ENCODE data around the gene NQO1.
"Not testable (repeated sequence)": the region's sequence is repeated elsewhere in the genome, so short reads cannot be mapped to it uniquely, and the experiment has no call there.

NQO1 gene

DNA sequence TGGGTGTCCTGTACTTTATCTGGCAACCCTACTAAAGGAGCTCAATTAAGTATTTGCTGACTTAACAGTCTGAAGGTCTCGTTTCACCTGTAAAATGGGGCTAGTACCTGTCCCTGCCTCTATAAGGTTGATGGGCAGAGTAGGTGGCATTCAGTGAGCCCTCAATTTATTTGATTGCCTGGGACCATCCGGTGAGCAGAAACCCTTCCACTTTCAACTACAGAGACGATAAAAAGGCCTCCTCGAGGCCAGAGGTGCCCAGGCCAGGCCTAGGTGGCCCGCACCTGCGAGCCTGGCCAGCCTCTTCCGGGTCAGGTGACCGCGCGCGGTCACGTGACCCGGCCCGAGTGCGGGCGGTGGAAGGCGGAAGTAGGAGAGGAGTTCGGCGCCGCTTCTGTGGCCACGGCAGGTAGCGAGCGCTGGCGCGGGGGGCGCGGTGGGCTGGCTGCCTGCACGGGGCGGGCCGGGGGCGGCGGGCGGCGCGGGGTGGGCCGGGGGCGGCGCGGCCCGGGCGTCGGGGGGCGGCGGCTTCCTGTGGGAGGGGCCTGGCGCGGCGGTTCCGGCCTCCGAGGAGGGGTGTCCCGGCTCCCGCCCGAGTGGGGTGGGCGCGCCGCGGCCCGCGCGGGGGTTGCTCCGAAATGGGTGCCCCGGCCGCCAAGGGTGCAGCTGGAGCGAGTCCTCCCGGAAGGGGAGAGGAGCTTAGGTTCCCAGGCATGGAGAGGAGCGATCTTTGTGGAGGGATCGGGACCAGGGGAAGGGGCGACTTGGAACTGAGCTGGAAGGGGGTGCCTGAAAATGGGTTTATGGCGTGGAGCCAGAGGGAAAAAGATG, 35.8 kb upstream of the NQO1 start, which contains the start of gene WWP2:
WWP2 (plus strand) TSS at position 350 of the 831 bp plus-strand sequence. CDS start 24,679 bp downstream, outside the sequence.
- Histone ChIP-seq H3K4me2 (ENCODE audit: low read length) (peak within 1 kb of the TSS; percentile 74), H3K36me3 (ENCODE audit: insufficient read depth, low read length) (no peaks in the 10 kb centered on the region), H3F3A (ENCODE audit: insufficient read depth, low read length) (no peaks in the 10 kb centered on the region), H3K9ac (ENCODE audit: low read length) (peak within 1 kb of the TSS; percentile 87), H4K20me1 (ENCODE audit: insufficient read depth, low read length) (no peaks in the 10 kb centered on the region), H3K27ac (ENCODE audit: low read depth, low read length, poor library complexity, severe bottlenecking) (peak within 1 kb of the TSS; percentile 67), H3K4me1 (ENCODE audit: insufficient read depth, low read length, severe bottlenecking) (peaks cover 22% of the 10 kb centered on the region), H3K79me2 (ENCODE audit: insufficient read depth, low read length) (peaks cover 9% of the 10 kb centered on the region; the same call in 1 of the 2 replicates), H3K9me2 (ENCODE audit: low read depth, low read length) (no peaks in the 10 kb centered on the region), H3K4me3 (ENCODE audit: low read depth, low read length, poor library complexity, severe bottlenecking) (peak within 1 kb of the TSS; percentile 88), H3K27me3 (ENCODE audit: insufficient read depth, low read length) (no peaks in the 10 kb centered on the region), H3K9me3 (ENCODE audit: low read length) (no peaks in the 10 kb centered on the region), H2AFZ (ENCODE audit: low read length) (peak within 1 kb of the TSS; percentile 9; the same call in 1 of the 2 replicates)
- TF ChIP-seq EZH2 (IDR thresholded peaks at IDR 0.05; ENCODE audit: borderline replicate concordance, low read length): no peak
- TF ChIP-seq, protein P1, sequence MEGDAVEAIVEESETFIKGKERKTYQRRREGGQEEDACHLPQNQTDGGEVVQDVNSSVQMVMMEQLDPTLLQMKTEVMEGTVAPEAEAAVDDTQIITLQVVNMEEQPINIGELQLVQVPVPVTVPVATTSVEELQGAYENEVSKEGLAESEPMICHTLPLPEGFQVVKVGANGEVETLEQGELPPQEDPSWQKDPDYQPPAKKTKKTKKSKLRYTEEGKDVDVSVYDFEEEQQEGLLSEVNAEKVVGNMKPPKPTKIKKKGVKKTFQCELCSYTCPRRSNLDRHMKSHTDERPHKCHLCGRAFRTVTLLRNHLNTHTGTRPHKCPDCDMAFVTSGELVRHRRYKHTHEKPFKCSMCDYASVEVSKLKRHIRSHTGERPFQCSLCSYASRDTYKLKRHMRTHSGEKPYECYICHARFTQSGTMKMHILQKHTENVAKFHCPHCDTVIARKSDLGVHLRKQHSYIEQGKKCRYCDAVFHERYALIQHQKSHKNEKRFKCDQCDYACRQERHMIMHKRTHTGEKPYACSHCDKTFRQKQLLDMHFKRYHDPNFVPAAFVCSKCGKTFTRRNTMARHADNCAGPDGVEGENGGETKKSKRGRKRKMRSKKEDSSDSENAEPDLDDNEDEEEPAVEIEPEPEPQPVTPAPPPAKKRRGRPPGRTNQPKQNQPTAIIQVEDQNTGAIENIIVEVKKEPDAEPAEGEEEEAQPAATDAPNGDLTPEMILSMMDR (IDR thresholded peaks at IDR 0.05; ENCODE audit: low read length): no peak

DNA sequence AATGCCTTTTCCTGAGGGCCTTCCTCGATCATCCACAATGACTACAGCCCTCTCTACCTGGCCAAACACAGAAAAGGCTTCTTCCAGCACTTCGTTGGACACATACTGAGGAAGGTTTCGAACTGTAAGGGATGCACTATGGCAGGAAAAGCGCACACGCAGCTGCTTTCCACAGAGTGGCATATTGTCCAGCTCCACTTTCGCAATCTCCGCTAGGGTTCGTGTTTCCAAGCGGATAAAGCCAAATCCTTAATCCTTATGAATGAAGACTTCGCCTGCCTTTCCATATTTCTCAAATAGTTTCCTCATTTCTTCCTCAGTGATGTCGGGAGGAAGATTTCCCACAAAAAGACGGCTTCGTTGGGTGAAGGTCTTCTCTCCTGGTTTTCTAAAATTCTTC, 31.0 kb upstream of the NQO1 start:
- not testable (repeated sequence) for H4K20me1 ChIP-seq (ENCODE audit: insufficient read depth, low read length); H3K27me3 ChIP-seq (ENCODE audit: insufficient read depth, low read length); H3K4me3 ChIP-seq (ENCODE audit: low read depth, low read length, poor library complexity, severe bottlenecking); H3K27ac ChIP-seq (ENCODE audit: low read depth, low read length, poor library complexity, severe bottlenecking); H3F3A ChIP-seq (ENCODE audit: insufficient read depth, low read length); H2AFZ ChIP-seq (ENCODE audit: low read length); H3K9me3 ChIP-seq (ENCODE audit: low read length); H3K9ac ChIP-seq (ENCODE audit: low read length); H3K36me3 ChIP-seq (ENCODE audit: insufficient read depth, low read length); H3K9me2 ChIP-seq (ENCODE audit: low read depth, low read length)
- Histone ChIP-seq H3K79me2 (ENCODE audit: insufficient read depth, low read length) (peaks cover 23% of the 10 kb centered on the region), H3K4me1 (ENCODE audit: insufficient read depth, low read length, severe bottlenecking) (peaks cover 35% of the 10 kb centered on the region), H3K4me2 (ENCODE audit: low read length) (peak overlapping the region; percentile 61; the same call in 1 of the 2 replicates)

DNA sequence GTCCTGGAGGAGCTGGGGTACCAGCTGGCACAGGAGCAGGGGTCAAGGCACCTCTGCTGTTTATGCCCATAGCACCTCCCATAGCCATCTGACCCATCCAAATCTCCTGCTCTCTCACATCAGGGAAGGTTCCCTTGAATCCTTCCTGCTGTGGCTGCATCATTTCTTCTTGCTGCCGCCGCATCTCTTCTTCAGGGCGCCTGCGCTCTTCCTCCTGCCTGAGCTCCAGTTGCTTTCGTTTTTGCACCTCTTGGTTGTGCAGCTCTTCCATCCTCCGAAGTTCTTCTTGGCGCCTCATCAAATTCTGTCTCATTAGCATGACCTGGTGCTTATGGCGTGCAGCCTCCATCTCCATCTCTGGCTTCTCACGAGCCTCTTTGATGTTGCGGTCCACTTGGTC, 30.3 kb upstream of the NQO1 start:
- H3K27me3 ChIP-seq (ENCODE audit: insufficient read depth, low read length): no peaks in the 10 kb centered on the region
- no peaks in the 10 kb centered on the region for H3F3A ChIP-seq (ENCODE audit: insufficient read depth, low read length)
- H3K9me3 ChIP-seq (ENCODE audit: low read length): no peaks in the 10 kb centered on the region
- no peak overlapping the region; the same call in 1 of the 2 replicates for H3K9ac ChIP-seq (ENCODE audit: low read length)
- H3K79me2 ChIP-seq (ENCODE audit: insufficient read depth, low read length): peaks cover 29% of the 10 kb centered on the region
- no peaks in the 10 kb centered on the region for H4K20me1 ChIP-seq (ENCODE audit: insufficient read depth, low read length)
- no peaks in the 10 kb centered on the region for H3K9me2 ChIP-seq (ENCODE audit: low read depth, low read length)
- peak overlapping the region; percentile 61 for H3K4me2 ChIP-seq (ENCODE audit: low read length)
- H3K27ac ChIP-seq (ENCODE audit: low read depth, low read length, poor library complexity, severe bottlenecking): no peak overlapping the region
- H3K4me1 ChIP-seq (ENCODE audit: insufficient read depth, low read length, severe bottlenecking): peaks cover 31% of the 10 kb centered on the region
- peak overlapping the region; percentile 50 for H3K4me3 ChIP-seq (ENCODE audit: low read depth, low read length, poor library complexity, severe bottlenecking)
- H2AFZ ChIP-seq (ENCODE audit: low read length): no peak overlapping the region
- TF ChIP-seq, protein P1 (IDR thresholded peaks at IDR 0.05; ENCODE audit: low read length): no peak
- no peak for TF ChIP-seq EZH2 (IDR thresholded peaks at IDR 0.05; ENCODE audit: borderline replicate concordance, low read length)
- peaks cover 16% of the 10 kb centered on the region for H3K36me3 ChIP-seq (ENCODE audit: insufficient read depth, low read length)
